Left cardiac atrium (tissue), 4 donors: ENCODE results near the gene ACADVL. TPM values are rescaled to one million over a fixed set of nuclear protein-coding genes. Genes with fewer than 3 reads are reported as not detected.
"Not testable (repeated sequence)": the region's sequence is repeated elsewhere in the genome, so short reads cannot be mapped to it uniquely, and the experiment has no call there.

ENCODE experiments used
- ATAC-seq, 2 donors: fragments of 200-7000 bp; cut with Tn5 transposase; one replicate each; pipeline ENCODE4 v1.9.1; 2020; ENCODE audit warnings: mild to moderate bottlenecking in 2 of 2, moderate library complexity in 2 of 2
- DNase-seq: peaks from one replicate; pipeline ENCODE4 v3.0.0-alpha.2; 2020
- intact Hi-C, 2 donors: fragments of 100-400 bp; cut with DNase I; formaldehyde crosslinking; loops; one replicate each; pipeline versions ENCODE4 v1.14.1 to v1.15.1; 2022 to 2023
- long read RNA-seq: library from polyadenylated mRNA; unstranded; transcript quantifications from one replicate; pipeline ENCODE4 v2.0.0, GENCODE V29; 2021
- total RNA-seq, 2 donors: library from RNA; stranded (reverse); fragmentation: NEBNext Ultra II Directional; extraction: Animal tissue kit (Norgen Biotek cat#: 25700); gene quantifications; one replicate each; pipeline ENCODE4 v1.2.1, GENCODE V29; 2021
- donor health status: DM: no; HTN: yes; CAD: no.
- donor health status: DM: no; HTN: yes; CAD: no; lungs with severe emphysema.
- donor health status: DM: yes; HTN: yes; CAD: no.
- donor health status: Dilated cardiomyopathy.

The ACADVL gene
- 1,000 to 10,000 TPM in 1 of 2 donors, 100 to 1,000 TPM in 1; 891 to 1,101 TPM for total RNA-seq
- long read RNA-seq, transcript ACADVL-201 (19 exons, 2,352 nt), result minor isoform, 72 of 1,975 reads
- long read RNA-seq, transcript ACADVL-202 (19 exons, 2,191 nt), result minor isoform, 60 of 1,975 reads
- long read RNA-seq, transcript ACADVL-203 (20 exons, 2,323 nt), result major isoform, 1,148 of 1,975 reads
- long read RNA-seq, partial matches to known transcripts, result 372 of 1,975 reads
- long read RNA-seq, other reads (novel, unspliced or antisense), result 315 of 1,975 reads

DNA sequence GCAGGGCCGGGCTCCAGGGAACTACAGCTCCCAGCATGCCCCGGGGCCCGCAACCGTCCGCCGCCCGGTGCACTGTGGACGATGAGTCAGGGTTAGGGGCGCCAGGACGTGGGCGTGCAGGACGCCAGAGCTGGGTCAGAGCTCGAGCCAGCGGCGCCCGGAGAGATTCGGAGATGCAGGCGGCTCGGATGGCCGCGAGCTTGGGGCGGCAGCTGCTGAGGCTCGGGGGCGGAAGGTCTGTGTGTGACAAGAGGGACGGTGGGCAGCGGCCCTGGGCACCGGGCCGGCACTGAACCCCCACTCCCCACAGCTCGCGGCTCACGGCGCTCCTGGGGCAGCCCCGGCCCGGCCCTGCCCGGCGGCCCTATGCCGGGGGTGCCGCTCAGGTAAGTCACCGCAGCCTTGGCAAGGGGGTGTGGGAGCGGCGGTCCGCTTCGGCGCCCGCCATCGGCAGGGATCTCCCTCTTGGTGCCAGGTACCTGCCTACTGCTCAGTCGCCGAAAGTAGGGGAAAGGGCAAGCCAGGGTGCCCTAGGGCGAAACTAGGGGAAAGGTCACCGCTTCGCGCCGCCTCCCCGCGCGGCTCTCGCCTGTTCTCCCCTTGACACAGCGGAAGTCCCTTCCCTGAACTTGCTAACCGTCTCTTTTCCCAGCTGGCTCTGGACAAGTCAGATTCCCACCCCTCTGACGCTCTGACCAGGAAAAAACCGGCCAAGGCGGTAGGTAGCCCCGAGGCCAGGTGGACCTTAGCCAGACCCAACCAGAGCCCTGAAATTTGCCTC lies at the start of gene ACADVL, which contains the start of gene DLG4:
TSS of gene ACADVL (plus strand) at position 127 of the 781 bp plus-strand sequence. CDS start at position 174, 47 bp downstream.
TSS of gene DLG4 (minus strand) at position 25 of the 781 bp plus-strand sequence.
- ATAC-seq, result peak; percentile 82 to 90

DNA sequence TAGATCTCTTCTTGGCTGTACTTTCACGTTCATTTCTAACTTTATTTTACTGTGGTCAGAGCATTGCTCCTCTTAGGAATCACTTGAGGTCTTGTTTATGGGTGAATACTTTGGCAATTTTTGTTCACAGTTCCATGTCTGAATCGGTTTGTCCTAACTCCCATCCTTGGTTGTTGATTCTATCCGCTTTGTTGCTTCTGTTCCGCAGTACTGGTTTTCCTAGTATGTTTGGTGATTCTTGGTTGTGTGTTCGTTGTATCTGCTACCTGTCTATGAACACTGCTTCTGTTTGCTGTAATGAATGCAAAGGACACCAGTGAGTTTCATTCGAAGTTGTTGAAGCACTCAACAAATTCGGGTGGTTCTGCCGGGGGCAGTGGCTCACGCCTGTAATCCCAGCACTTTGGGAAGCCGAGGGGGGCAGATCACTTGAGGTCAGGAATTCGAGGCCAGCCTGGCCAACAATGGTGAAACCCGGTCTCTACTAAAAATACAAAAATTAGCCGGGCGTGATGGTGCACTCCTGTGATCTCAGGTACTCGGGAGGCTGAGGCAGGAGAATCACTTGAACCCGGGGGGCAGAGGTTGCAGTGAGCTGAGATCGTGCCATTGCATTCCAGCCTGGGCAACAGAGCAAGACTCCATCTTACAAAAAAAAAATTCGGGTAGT lies 47.1 kb upstream of the ACADVL start:
- intact Hi-C loops, result loop anchor here in 1 of 2 donors (10.0 kb wide), 1 partner anchor 118 kb away; no protein-coding TSS in a partner anchor
- not testable (repeated sequence) for ATAC-seq, DNase-seq

More for the DNA sequence above, at the start of gene ACADVL, which contains the start of gene DLG4:
- DNase-seq, result peak; percentile 98
- intact Hi-C loops, result no loop called here

DNA sequence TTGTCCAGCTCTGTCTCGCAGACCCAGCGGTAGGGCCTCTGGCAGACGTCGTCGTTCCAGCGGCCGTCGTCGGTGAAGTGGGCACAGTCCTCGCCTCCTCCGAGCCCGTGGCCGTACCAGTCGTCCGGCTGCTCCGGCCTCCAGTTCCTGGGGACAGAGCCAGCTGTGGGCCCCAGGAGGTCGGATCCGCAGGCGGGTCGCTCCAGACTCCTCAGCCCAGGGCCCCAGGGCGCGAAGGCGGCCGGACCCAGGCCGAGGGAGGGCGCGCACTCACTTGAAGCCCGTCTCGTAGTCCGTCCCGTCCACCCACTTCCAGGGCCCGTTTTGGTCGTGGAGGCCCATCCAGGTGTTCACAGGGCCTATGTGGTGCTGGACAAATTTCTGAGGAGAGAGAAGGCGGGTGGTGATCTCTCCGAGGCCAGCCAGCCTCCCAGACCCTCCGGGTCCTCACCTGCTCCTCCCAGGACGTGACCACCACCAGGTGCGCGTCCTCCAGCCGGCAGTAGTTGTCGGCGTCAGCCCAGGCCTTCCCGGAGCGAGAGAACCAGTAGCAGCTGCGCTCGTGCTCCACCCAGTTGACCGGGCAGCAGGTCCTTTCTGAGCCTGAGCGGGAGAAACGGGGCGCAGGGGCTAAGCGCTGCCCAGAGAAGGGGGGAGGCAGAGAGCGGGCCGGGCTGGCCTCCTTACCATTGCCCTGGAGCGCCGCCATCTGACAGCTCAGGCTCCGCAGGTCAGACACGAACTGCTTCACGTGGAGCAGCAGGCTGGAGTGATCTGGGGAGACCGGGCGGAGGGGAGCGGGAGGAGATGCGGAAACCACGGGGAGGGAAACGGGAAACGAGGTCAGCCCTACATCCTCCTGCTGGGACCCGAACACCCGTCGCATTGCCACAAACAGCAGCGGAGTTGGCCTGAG lies 45.8 kb upstream of the ACADVL start:
- DNase-seq (peak; percentile 74), ATAC-seq (peak; percentile 39 to 52)
- intact Hi-C loops, result loop anchor here in 1 of 2 donors (10.0 kb wide), 1 partner anchor 119 kb away; no protein-coding TSS in a partner anchor

DNA sequence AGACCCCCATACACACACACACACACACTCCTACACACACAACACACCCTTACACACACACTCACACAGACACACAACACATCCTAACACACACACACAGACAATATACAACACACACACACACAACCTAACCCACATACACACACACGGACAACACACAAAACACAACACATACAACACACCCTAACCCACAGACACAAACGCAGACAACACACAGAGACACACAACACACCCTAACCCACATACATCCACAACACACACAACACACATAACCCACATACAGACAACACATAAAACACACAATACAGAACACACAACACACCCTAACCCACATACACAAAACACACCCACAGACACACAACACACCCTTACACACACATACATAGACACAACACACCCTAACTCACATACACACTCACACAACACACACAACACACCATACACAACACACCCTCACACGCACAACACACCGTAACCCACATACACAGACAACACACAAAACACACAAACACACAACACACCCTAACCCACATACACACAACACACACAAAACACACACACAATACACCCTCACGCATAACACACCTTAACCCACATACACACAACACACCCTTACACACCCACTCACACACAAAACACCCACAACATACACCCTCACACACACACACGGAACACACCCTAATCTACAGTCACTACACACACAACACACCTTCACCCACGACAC lies 45.0 kb upstream of the ACADVL start:
- DNase-seq (no peak), ATAC-seq (no peak)
- intact Hi-C loops, result loop anchor here in 1 of 2 donors (10.0 kb wide), 1 partner anchor 120 kb away; no protein-coding TSS in a partner anchor

DNA sequence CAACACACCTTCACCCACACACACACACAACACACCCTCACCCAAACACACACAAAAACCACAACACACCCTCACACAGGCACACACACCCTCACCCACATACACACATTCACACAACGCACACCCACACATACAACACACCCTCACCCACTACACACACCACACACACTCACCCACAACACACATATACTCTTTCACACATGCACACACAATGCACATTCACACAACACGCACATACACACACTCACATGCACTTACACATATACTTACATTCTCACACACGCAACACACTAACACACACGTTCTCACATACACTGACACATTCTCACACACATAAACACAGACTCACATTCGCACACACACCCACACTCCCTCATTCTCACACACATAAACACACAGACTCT lies 44.4 kb upstream of the ACADVL start:
- ATAC-seq, result no peak
- intact Hi-C loops, result loop anchor here in 1 of 2 donors (10.0 kb wide), 1 partner anchor 121 kb away; no protein-coding TSS in a partner anchor
- no peak for DNase-seq

DNA sequence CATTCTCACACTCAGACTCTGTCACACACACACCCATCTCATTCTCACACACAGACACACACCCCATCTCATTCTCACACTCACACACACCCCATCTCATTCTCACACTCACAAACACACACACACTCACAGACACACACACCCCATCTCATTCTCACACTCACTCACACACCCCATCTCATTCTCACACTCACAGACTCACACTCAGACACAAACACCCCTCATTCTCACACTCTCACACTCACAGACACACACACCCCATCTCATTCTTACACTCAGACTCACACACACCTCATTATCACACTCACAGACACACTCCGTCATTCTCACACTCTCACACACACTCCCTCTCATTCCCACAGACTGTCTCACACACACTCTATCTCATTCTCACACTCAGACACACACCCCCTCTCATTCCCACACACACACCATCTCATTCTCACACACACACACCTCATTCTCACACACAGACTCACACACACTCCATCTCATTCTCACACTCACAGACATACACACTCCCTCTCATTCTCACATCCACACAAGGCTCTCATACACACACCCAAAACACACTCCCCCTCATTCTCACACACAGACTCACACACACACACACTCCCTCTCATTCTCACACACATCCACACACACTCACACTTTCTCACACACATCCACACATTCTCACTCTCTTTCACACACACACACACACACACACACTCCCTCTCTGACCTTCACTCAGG lies 43.5 kb upstream of the ACADVL start:
- intact Hi-C loops, result loop anchor here in 1 of 2 donors (10.0 kb wide), 1 partner anchor 121 kb away; no protein-coding TSS in a partner anchor
- no peak for ATAC-seq
- no peak for DNase-seq

DNA sequence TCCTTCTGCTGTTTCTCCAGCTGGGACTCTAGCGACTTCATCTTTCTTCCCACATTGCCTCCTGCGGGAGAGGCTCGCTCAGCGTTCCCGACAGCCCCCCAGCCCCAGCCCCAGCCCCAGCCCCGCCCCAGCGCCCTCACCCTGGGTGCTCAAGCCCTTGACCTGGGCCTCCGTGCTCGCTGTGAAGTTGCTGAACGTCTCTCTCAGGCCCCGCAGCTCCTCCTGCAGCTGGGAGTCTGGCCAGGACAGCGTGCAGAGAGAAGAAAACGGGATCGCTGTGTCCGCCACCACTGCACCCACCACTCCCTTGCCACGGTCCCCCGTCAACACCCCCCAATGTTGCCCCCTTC lies 42.9 kb upstream of the ACADVL start:
- intact Hi-C loops, result loop anchor here in 1 of 2 donors (10.0 kb wide), 1 partner anchor 122 kb away; no protein-coding TSS in a partner anchor
- ATAC-seq, result peak in 1 of 2 donors; percentile 5

DNA sequence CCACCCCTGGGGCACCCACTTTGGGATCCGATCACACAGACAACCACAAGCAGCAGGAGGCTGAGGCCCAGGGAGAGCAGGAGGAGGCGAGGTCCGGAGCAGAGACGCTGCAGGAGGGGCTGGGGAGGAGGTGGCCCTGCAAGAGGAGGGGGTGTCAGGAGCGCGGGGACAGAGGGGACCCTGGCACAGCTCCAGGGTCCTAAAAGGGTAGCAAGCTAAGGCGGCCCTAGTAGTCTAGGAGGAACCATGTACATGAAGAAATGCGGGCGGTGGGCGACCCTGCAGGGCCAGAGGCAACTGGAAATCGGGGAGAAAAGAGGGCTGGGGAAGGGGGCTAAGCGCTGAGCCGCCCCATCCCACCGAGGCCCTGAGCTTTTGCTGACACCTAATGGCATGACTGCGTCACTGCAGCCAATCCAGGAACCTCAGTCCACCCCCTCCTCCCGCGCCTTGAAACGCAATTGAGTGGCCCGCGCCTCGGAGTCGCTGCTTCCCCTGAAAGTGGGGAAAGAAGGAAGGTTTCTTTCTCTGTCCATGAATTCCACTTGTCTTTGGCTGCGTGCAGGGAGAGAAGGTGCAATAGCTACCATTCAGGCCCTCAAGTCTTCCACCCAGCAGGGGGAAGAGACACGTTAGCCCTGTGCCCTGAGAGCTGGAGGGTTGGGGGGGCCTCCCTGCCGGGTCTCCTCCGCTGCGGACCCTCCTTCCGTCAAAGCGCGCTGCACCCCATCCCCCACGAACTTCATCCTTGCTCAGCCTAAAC lies 42.4 kb upstream of the ACADVL start:
- DNase-seq (peak; percentile 66), ATAC-seq (peak; percentile 81)
- intact Hi-C loops, result loop anchor here in 1 of 2 donors (10.0 kb wide), 1 partner anchor 123 kb away; no protein-coding TSS in a partner anchor

More for the DNA sequence above, 42.9 kb upstream of the ACADVL start:
- no peak for DNase-seq

DNA sequence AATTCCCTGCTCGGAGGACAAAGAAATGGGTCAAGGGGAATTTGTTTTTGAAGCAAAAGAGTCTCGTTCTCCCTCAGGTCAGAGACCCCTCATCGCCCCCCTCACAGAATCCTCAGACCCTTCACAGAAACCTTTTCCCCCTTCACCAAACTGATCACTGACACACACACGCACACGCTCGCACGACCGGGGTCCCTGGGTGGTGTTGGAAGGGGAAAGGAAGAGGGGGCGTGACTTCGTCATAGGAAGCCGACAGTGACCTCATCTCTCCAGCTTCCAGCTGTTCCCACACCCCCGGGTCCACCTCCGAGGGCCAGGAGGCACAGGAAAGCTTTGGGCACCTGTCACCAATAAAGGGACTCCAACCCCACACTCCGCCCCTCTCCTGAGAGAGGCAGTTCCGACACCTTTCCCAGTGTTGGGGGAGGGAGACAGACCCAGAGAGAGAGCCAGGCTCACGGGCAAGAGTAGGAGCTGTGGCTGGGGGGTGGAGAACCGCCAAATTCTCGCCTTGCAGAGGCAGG lies 41.7 kb upstream of the ACADVL start:
- intact Hi-C loops, result loop anchor here in 1 of 2 donors (10.0 kb wide), 1 partner anchor 123 kb away; no protein-coding TSS in a partner anchor
- ATAC-seq (no peak), DNase-seq (no peak)

DNA sequence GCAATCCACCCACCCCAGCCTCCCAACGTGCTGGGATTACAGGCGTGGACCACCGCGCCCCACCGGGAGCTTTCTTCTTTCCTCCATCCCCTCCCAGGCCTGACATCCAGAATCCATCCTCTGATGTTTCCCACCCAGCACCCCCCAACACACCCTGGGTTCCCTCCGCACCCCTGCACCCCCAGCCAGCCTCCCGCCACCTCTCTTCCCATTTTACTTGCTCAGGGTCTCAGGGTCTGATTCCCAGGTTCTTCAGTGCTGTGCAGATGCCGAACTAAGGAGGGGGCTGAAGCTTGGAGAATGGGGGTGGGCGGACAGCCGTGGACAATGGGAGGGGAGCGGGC lies 40.8 kb upstream of the ACADVL start:
- no peak for ATAC-seq
- intact Hi-C loops, result loop anchor here in 1 of 2 donors (10.0 kb wide), 1 partner anchor 124 kb away; no protein-coding TSS in a partner anchor
- DNase-seq, result no peak

DNA sequence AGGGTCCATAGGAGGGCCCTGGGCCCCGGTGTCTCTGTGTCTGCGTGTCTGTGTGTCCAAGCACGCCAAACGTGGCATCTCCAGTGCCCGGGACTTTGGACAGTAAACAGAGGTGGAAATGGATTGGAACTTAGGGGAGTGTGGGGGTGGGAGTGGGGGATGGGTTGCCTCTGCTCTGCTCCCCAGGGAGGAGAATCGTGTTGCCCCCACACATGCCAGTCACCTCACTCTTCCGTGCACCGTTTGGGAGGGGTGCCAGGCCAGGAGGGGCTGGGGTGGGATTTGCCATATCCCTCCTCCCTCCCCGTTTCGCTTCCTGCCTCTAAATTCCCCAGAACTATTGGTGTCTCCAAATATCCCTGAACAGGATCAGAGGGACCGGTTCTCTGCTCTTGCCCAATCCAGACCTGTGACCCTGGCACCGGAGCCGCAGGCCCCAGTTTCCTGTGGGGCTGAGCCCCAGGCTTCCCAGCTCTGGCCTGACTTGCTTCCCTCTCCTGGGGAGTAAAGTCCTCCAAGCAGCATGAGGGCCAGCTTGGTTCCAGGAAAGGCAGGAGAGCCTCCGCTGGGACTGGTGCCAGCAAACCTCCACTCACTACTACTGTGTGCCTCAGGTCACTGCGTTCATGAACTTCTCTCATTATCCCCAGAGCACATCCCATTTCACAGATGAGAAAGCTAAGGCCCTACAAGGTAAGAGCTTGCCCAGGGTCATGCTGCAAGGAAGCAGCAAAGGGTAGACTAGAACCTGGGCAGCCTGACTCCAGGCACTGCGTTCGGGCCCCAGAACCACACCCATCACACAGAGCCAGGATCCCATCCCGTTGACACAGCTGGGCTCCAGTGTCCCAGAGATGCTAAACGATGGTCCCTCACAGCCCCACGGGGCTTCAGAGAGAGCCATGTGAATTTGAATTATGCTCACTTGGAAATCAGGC lies 40.2 kb upstream of the ACADVL start, which contains the start of gene ASGR1:
TSS of gene ASGR1 (minus strand) at position 54 of the 938 bp plus-strand sequence. CDS start 807 bp downstream, outside the sequence.
- ATAC-seq (no peak), DNase-seq (no peak)
- intact Hi-C loops, result loop anchor here in 1 of 2 donors (10.0 kb wide), 1 partner anchor 125 kb away; no protein-coding TSS in a partner anchor

DNA sequence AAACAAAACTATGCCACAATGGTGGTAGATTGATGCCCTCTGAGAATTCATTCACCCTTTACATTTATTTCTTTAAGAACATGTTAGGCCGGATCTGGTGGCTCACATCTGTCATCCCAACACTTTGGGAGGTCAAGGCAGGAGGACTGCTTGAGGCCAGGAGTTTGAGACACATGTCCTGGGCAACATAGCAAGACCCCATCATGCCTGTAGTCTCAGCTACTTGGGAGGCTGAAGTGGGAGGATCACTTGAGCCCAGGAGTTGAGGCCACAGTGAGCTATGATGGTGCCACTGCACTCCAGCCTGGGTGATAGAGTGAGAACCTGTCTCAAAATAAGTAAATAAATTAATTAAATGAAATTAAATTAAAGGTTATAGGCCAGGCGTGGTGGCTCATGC lies 37.6 kb upstream of the ACADVL start:
- intact Hi-C loops, DNase-seq, ATAC-seq: not testable (repeated sequence)

DNA sequence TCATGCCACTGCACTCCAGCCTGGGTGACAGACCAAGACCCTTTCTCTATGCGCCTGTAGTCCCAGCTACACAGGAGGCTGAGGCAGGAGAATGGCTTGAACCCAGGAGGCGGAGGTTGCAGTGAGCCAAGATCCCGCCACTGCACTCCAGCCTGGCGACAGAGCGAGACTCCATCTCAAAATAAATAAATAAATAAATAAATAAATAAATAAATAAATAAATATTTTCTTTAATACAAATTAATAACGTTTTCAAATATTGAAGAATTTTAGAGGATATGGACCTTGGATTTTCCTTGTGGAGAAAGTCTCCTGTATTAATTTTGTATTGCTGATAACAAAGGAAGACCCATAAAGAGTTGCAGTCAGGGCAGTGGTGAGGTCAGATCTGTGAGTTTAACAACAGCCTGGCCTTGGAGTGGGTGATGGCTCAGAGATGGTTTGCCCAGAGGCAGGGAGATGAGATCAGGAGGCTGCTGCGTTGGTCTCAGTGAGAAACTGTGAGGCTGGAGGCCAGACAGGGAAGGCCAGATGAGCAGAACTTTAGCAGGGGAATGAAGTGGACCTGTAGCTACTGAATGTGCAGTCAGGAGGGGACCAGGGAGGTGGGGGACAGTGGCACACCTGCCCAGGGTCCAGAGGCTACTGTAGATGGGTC lies 36.2 kb upstream of the ACADVL start:
- intact Hi-C loops, result no loop called here
- DNase-seq, result no peak
- ATAC-seq, result no peak

DNA sequence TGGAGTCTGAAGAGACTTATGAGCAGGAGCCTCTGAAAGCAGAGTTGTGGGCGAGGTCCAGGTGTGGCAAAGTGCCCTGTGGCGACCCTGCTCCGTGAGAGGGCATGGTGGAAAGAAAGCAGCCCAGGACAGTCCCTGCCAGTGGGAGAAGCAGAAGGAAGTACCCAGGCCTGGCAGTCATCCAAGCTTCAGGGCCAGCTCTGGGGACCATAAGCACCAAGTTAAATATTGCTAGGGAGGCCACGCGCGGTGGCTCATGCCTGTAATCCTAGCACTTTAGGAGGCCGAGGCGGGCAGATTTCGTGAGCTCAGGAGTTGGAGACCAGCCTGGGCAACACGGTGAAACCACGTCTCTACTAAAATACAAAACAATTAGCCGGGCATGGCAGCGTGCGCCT lies 35.6 kb upstream of the ACADVL start:
- intact Hi-C loops, result no loop called here
- DNase-seq (no peak), ATAC-seq (peak in 1 of 2 donors; percentile 55)
